ENCODE results near the gene ZNG1A. TPM values are rescaled to one million over a fixed set of nuclear protein-coding genes. Genes with fewer than 3 reads are reported as not detected.
A peak's percentile ranks its signal among the peaks of the same experiment; 100 is the strongest.
"Not testable (repeated sequence)": the region's sequence is repeated elsewhere in the genome, so short reads cannot be mapped to it uniquely, and the experiment has no call there.

ZNG1A gene
- polyA plus RNA-seq, 3 donors = 26.7 to 70.5 (median 53.1) TPM

GRCh38 chr9:219670-220365, 41.0 kb upstream of the ZNG1A start:
- TF ChIP-seq CTCF (IDR thresholded peaks at IDR 0.05) = no peak
- H3K27ac Mint-ChIP-seq = peak overlapping the region; percentile 85 to 96 (median 93)
- Histone ChIP-seq H3K9me3 (replicated peaks in 1 of 2; ENCODE audit: control insufficient read depth in 1 of 2, insufficient read depth in 1 of 2, low read length in 2 of 2) (no peaks in the 10 kb centered on the region), H4K20me1 (ENCODE audit: insufficient read depth, low read length) (peaks cover 23% of the 10 kb centered on the region), H3K4me2 (replicated peaks; ENCODE audit: extremely low read depth, low read length, poor library complexity, severe bottlenecking) (peak overlapping the region; percentile 62), H3K27me3 (ENCODE audit: control insufficient read depth in 2 of 2, insufficient read depth in 2 of 2, low read length in 2 of 2) (no peaks in the 10 kb centered on the region), H3K9ac (ENCODE audit: insufficient read depth, low read length, poor library complexity, severe bottlenecking) (no peak overlapping the region), H3K36me3 (replicated peaks in 1 of 2; ENCODE audit: control insufficient read depth in 1 of 2, insufficient read depth in 2 of 2, low read length in 2 of 2) (peaks cover 0 to 11% of the 10 kb centered on the region in 2 donors), H3K79me2 (ENCODE audit: insufficient read depth, low read length) (peaks cover 100% of the 10 kb centered on the region), H3K4me1 (ENCODE audit: control insufficient read depth in 1 of 2, insufficient read depth in 2 of 2, low read length in 2 of 2) (peaks cover 74 to 92% of the 10 kb centered on the region in 2 donors), H3K27ac (ENCODE audit: low read depth in 1 of 2, low read length in 2 of 2) (peak overlapping the region; percentile 76 to 80), H3K4me3 (replicated peaks in 1 of 3; ENCODE audit: low read depth in 2 of 3, low read length in 3 of 3) (peak overlapping the region; percentile 3 to 60 (median 30)), H2AFZ (ENCODE audit: insufficient read depth, low read depth, low read length, poor library complexity, severe bottlenecking) (no peak overlapping the region)
- intact Hi-C loops (cut with micrococcal nuclease) = loop anchor here in 1 of 2 donors (5.0 kb wide), 1 partner anchor 77 kb away; no protein-coding TSS in a partner anchor
- peak; percentile 56 to 69 (median 65) for DNase-seq
- H3K36me3 Mint-ChIP-seq = peaks cover 22 to 23% of the 10 kb centered on the region in 2 donors
- H3K9me3 Mint-ChIP-seq = no peaks in the 10 kb centered on the region
- H3K27me3 Mint-ChIP-seq (ENCODE audit: low read depth in 3 of 3) = no peaks in the 10 kb centered on the region
- H3K4me1 Mint-ChIP-seq = peaks cover 47% of the 10 kb centered on the region
- peak overlapping the region; percentile 68 to 80 for H3K4me3 Mint-ChIP-seq
- 0% methylated on average over 1 of the region's 7 CpGs for WGBS (ENCODE audit: insufficient coverage)

- peaks cover 18 to 23% of the 10 kb centered on the region in 2 donors for H3K36me3 Mint-ChIP-seq
- no CpG with 5 or more reads among the region's 7 CpGs for WGBS (ENCODE audit: insufficient coverage)
- Histone ChIP-seq H3K27ac (ENCODE audit: low read depth in 1 of 2, low read length in 2 of 2) (peak overlapping the region; percentile 76 to 94), H3K4me3 (replicated peaks in 1 of 3; ENCODE audit: low read depth in 2 of 3, low read length in 3 of 3) (peak overlapping the region in 1 of 3 experiments; percentile 60), H3K79me2 (ENCODE audit: insufficient read depth, low read length) (peaks cover 100% of the 10 kb centered on the region), H3K4me1 (ENCODE audit: control insufficient read depth in 1 of 2, insufficient read depth in 2 of 2, low read length in 2 of 2) (peaks cover 70 to 90% of the 10 kb centered on the region in 2 donors), H4K20me1 (ENCODE audit: insufficient read depth, low read length) (peaks cover 15% of the 10 kb centered on the region), H3K4me2 (replicated peaks; ENCODE audit: extremely low read depth, low read length, poor library complexity, severe bottlenecking) (peak overlapping the region; percentile 88)
- not testable (repeated sequence) for H3K9ac ChIP-seq (ENCODE audit: insufficient read depth, low read length, poor library complexity, severe bottlenecking); H3K9me3 Mint-ChIP-seq; H3K9me3 ChIP-seq (replicated peaks in 1 of 2; ENCODE audit: control insufficient read depth in 1 of 2, insufficient read depth in 1 of 2, low read length in 2 of 2); H3K27me3 Mint-ChIP-seq (ENCODE audit: low read depth in 3 of 3); DNase-seq; H3K27me3 ChIP-seq (ENCODE audit: control insufficient read depth in 2 of 2, insufficient read depth in 2 of 2, low read length in 2 of 2); H2AFZ ChIP-seq (ENCODE audit: insufficient read depth, low read depth, low read length, poor library complexity, severe bottlenecking); H3K36me3 ChIP-seq (replicated peaks in 1 of 2; ENCODE audit: control insufficient read depth in 1 of 2, insufficient read depth in 2 of 2, low read length in 2 of 2)
- peaks cover 48% of the 10 kb centered on the region for H3K4me1 Mint-ChIP-seq
- intact Hi-C loops (cut with micrococcal nuclease) = loop anchor here in 1 of 2 donors (5.0 kb wide), 1 partner anchor 78 kb away; no protein-coding TSS in a partner anchor
- H3K4me3 Mint-ChIP-seq = peak overlapping the region in 1 of 2 donors; percentile 80
- H3K27ac Mint-ChIP-seq = peak overlapping the region; percentile 85 to 96 (median 93)
Observed at GRCh38 chr9:219036-219435, 40.2 kb upstream of the ZNG1A start.
